Cardiac muscle cell (in vitro differentiated cells and primary cell): ENCODE data around the gene PLA2G6. TPM values are rescaled to one million over a fixed set of nuclear protein-coding genes. Genes with fewer than 3 reads are reported as not detected.

Source experiments
- DNase-seq, 2 donors: peaks; one replicate each; pipeline versions ENCODE4 v3.0.0 to v3.0.0-alpha.2; 2010 to 2017; ENCODE audit warnings: low read depth in 1 of 2, low spot score in 1 of 2
- H3K27ac ChIP-seq: fragments of 200-600 bp; sonication (generic); 2 replicates; pipeline ENCODE4 v1.5.1; 2016
- H3K27me3 ChIP-seq: fragments of 200-600 bp; sonication (generic); 2 replicates; pipeline ENCODE4 v1.6.0; 2016; ENCODE audit warnings: control low read depth
- H3K36me3 ChIP-seq: fragments of 200-600 bp; sonication (generic); 2 replicates; pipeline ENCODE4 v1.5.1; 2016; ENCODE audit warnings: control low read depth
- H3K4me1 ChIP-seq: fragments of 200-600 bp; sonication (generic); 2 replicates; pipeline ENCODE4 v1.8.1; 2017; ENCODE audit warnings: low read depth, mild to moderate bottlenecking, mixed run types
- H3K4me3 ChIP-seq: fragments of 200-600 bp; sonication (generic); 2 replicates; pipeline ENCODE4 v1.5.1; 2016; ENCODE audit warnings: mild to moderate bottlenecking
- H3K9me3 ChIP-seq: fragments of 200-600 bp; sonication (generic); 2 replicates; pipeline ENCODE4 v1.5.1; 2017; ENCODE audit warnings: low read depth, mild to moderate bottlenecking, control low read depth
- polyA plus RNA-seq: library from polyadenylated mRNA; unstranded; fragments of >200 nt; fragmentation: Nextera tagmentation; extraction: Ambion mirVana; gene quantifications from 2 replicates; pipeline ENCODE4 v1.2.1, GENCODE V29; 2016
- total RNA-seq: library from RNA; depleted of rRNA; stranded (reverse); fragments of >200 nt; gene quantifications from 2 replicates; pipeline ENCODE4 v1.2.3, GENCODE V29; 2016
- TF ChIP-seq, protein P1 (sequence below): IDR thresholded peaks from 2 replicates; pipeline ENCODE4 v1.5.1; 2012; ENCODE audit warnings: low read depth, mild to moderate bottlenecking, low read length

PLA2G6 gene
- total and polyA plus RNA-seq, 2 experiments from 2014 or later = 30.9 to 41.5 TPM

DNA sequence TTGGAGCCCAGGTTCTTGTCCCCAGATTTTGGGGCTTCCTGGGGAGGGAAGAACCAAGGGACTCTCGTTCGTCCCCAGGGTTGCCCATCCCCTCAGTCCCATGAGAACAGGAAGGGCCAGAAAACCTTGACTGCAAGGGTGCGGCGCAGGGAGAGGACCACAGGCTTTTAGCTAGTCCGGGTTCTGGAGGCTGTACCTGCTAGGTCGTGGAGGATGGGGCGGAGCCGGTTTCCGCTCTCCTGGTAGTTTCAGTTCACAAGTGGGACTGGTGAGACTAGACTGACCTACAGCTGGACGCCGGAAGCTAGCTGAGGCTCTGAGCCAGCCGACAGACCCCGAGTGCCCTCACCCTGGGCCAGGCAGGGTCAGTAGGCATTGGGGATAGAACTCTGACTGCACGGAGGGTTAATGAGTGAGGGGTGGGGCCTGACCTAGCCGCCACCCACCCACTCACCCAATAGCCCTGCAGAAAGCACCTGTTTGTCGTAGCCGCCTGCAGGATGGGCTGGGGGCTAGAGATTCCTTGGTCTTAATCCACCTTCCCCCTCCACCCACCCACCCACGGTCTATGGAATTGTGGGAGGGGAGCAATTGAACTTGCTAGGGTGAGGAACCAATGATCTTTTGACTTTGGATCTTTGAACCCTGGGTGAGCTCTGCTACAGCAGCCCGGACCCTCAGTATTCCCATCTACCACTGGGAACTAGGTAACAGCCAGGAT is 21.6 kb upstream of the PLA2G6 start:
- H3K27ac ChIP-seq = no peak overlapping the region
- H3K27me3 ChIP-seq = peaks cover 8% of the 10 kb centered on the region
- no peaks in the 10 kb centered on the region for H3K36me3 ChIP-seq
- peak; percentile 35 to 39 for DNase-seq
- TF ChIP-seq, protein P1, sequence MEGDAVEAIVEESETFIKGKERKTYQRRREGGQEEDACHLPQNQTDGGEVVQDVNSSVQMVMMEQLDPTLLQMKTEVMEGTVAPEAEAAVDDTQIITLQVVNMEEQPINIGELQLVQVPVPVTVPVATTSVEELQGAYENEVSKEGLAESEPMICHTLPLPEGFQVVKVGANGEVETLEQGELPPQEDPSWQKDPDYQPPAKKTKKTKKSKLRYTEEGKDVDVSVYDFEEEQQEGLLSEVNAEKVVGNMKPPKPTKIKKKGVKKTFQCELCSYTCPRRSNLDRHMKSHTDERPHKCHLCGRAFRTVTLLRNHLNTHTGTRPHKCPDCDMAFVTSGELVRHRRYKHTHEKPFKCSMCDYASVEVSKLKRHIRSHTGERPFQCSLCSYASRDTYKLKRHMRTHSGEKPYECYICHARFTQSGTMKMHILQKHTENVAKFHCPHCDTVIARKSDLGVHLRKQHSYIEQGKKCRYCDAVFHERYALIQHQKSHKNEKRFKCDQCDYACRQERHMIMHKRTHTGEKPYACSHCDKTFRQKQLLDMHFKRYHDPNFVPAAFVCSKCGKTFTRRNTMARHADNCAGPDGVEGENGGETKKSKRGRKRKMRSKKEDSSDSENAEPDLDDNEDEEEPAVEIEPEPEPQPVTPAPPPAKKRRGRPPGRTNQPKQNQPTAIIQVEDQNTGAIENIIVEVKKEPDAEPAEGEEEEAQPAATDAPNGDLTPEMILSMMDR = no peak
- no peaks in the 10 kb centered on the region for H3K9me3 ChIP-seq
- no peaks in the 10 kb centered on the region for H3K4me1 ChIP-seq
- H3K4me3 ChIP-seq = peak overlapping the region; percentile 57

DNA sequence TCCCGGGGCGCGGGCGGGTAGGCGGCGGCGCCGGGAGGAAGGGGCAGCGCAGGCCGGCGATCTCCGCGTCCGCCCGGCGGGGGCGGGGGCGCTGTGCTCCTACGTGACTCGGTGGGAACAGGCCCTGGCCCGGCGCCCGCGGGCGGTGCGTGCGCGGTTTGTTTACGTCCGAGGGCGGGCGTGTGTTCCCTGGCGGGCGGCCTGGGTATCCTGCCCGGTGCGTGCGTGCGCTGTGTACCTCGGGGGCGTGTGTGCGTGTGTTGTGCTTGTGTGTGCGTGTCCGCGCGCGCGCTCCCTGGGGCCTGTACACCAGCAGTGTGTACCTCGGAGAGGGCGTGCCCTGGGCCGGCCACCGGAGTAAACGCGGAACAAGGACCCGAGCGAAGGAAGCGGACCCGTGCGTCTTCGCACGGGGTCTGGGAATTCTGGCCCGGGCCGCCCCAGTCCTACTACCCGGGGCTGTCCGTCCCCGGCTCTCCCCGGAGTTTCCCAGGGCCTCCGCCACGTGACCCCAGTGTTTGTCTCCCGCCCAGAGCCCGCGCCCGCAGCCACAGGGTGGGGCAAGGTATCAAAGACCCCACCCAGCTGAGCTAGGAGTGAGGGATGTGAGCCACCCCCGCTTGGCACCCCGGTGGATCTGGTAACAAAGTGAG is 20.9 kb upstream of the PLA2G6 start:
- Histone ChIP-seq H3K36me3 (no peaks in the 10 kb centered on the region), H3K4me1 (no peaks in the 10 kb centered on the region), H3K27me3 (peaks cover 8% of the 10 kb centered on the region), H3K4me3 (peak overlapping the region; percentile 57), H3K27ac (peak overlapping the region; percentile 82), H3K9me3 (no peaks in the 10 kb centered on the region)
- TF ChIP-seq, protein P1 = no peak
- DNase-seq = peak; percentile 78 to 94

DNA sequence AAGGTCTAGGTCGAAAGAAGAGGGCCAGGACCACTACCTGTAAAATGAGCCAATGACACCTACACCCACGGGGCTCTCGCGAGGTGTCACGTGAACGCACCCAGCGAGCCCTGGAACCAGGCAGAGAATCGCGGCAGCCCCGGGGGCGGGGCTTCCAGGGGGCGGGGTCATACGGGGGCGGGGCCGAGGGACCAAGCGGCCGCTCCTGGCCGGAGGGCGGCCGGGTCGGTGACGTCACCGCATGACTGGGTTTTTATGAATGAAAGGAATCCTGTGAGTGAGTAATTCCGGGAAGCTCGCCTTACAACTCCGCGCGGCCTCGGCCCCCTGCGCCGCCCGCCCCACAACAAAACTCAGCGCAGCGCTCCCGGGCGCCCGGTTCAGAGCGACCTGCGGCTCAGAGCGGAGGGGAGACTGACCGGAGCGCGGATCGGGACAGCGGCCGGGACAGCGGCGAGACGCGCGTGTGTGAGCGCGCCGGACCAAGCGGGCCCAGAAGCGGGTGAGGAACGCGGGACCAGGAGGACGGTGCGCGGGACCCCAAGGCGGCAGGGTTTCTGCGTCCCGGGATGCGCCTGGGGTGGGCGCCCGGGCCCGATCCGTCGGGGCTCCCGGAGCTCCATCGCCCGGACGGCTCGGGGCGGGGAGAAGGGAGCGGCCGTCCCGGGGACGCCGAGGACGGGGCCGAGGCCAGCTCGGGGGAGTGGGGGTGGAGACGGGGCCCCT is 20.2 kb upstream of the PLA2G6 start, which contains the start of gene MAFF:
TSS of gene MAFF (plus strand) at position 284 of the 726 bp plus-strand sequence. CDS start 11,860 bp downstream, outside the sequence.
- peak; percentile 96 to 98 for DNase-seq
- Histone ChIP-seq H3K4me1 (no peaks in the 10 kb centered on the region), H3K36me3 (no peaks in the 10 kb centered on the region), H3K9me3 (no peaks in the 10 kb centered on the region), H3K4me3 (peak within 1 kb of the TSS; percentile 57), H3K27ac (peak within 1 kb of the TSS; percentile 82), H3K27me3 (peaks cover 8% of the 10 kb centered on the region)
- TF ChIP-seq, protein P1 = no peak

DNA sequence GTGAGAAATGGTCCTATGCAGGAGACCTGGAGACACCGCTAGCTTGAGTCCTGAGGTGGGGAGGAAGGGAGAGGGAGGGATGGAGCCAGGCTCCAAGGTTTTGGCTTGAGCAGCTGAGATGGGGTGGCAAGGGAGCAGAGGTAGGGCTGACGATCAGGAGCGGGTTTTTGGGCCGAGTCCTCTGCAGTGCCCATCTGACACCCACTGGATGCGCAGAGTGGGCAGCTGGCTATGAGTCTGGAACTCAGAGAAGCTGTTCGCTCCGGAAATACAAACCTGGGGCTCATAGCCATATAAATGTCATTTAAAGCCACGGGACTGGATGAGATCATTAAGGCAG is 19.7 kb upstream of the PLA2G6 start:
- TF ChIP-seq, protein P1 = no peak
- no peak overlapping the region for H3K27ac ChIP-seq
- H3K27me3 ChIP-seq = peaks cover 8% of the 10 kb centered on the region

DNA sequence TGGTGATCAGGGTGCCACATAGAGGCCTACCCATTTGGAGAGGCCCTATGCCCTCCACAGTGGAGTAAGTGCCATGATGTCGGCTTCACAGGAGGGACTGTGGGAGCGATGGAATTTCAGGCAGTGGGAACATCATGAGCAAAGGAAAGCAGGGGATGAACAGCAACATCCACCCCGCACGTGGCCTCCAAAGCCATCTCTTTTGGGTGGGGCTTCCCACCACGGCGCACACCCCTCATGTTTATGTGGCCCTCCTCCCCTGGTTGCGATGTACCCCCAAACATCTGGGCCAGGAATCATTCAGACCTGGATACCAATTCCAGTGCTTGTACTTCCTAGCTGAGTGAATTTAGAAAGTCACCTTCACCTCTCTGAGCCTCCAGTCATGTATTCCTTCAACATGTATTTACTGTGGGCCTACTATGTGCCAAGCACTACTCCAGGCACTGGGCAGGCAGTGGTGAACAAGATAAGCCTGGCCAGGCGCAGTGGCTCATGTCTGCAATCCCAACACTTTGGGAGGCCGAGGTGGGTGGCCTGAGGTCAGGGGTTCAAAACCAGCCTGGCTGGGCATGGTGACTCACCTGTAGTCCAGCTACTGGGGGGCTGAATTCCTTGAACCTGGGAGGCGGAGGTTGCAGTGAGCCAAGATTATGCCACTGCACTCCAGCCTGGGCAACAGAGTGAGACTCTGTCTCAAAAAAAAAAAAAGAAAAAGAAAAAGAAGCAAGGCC is 18.4 kb upstream of the PLA2G6 start:
- Histone ChIP-seq H3K4me1 (no peaks in the 10 kb centered on the region), H3K4me3 (no peak overlapping the region), H3K27me3 (peaks cover 8% of the 10 kb centered on the region), H3K9me3 (no peaks in the 10 kb centered on the region), H3K36me3 (no peaks in the 10 kb centered on the region), H3K27ac (no peak overlapping the region)
- TF ChIP-seq, protein P1 = no peak
- DNase-seq = no peak

More for the DNA sequence above, 19.7 kb upstream of the PLA2G6 start:
- H3K36me3 ChIP-seq = no peaks in the 10 kb centered on the region
- no peak for DNase-seq
- no peaks in the 10 kb centered on the region for H3K4me1 ChIP-seq
- H3K9me3 ChIP-seq = no peaks in the 10 kb centered on the region
- H3K4me3 ChIP-seq = peak overlapping the region; percentile 57
